ENCODE measurements around the gene ASH1L. TPM values are rescaled to one million over a fixed set of nuclear protein-coding genes. Genes with fewer than 3 reads are reported as not detected.
"Not testable (repeated sequence)": the region's sequence is repeated elsewhere in the genome, so short reads cannot be mapped to it uniquely, and the experiment has no call there.

ASH1L gene
- total RNA-seq, 4 donors from 2014 or later, result 58.3 to 101 (median 73.8) TPM

- Histone ChIP-seq H3K9me3 (no peaks in the 10 kb centered on the region), H3K36me3 (peaks cover 0 to 94% (median 0%) of the 10 kb centered on the region in 3 donors), H3K4me1 (no peaks in the 10 kb centered on the region), H3K4me3 (no peak overlapping the region), H3K27me3 (no peaks in the 10 kb centered on the region), H3K27ac (no peak overlapping the region)
- DNase-seq, result no peak
- TF ChIP-seq POLR2A (IDR thresholded peaks at IDR 0.05), result no peak
- TF ChIP-seq, protein P1, sequence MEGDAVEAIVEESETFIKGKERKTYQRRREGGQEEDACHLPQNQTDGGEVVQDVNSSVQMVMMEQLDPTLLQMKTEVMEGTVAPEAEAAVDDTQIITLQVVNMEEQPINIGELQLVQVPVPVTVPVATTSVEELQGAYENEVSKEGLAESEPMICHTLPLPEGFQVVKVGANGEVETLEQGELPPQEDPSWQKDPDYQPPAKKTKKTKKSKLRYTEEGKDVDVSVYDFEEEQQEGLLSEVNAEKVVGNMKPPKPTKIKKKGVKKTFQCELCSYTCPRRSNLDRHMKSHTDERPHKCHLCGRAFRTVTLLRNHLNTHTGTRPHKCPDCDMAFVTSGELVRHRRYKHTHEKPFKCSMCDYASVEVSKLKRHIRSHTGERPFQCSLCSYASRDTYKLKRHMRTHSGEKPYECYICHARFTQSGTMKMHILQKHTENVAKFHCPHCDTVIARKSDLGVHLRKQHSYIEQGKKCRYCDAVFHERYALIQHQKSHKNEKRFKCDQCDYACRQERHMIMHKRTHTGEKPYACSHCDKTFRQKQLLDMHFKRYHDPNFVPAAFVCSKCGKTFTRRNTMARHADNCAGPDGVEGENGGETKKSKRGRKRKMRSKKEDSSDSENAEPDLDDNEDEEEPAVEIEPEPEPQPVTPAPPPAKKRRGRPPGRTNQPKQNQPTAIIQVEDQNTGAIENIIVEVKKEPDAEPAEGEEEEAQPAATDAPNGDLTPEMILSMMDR (IDR thresholded peaks at IDR 0.05), result no peak
Observed at GRCh38 chr1:155352631-155353030, 210.0 kb downstream of the ASH1L start.

DNA sequence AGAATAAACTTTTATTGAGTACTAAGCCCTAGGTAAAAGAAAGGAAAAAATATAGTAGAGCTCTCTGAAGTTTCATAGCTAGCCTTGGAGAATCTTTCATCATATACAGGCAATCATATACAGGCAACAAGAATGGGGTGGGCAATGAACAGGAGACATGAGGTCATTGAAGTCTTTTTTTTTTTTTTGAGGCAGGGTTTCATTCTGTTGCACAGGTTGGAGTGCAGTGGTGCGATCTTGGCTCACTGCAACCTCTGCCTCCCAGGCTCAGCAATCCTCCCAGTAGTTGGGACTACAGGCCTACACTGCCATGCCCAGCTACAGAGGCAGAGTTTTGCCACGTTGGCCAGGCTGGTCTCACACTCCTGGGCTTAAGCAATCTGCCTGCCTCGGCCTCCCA lies 219.8 kb downstream of the ASH1L start:
- no peak for DNase-seq
- H3K27me3 ChIP-seq, result no peaks in the 10 kb centered on the region
- no peak for TF ChIP-seq POLR2A (IDR thresholded peaks at IDR 0.05)
- TF ChIP-seq, protein P1 (IDR thresholded peaks at IDR 0.05), result no peak
- no peak overlapping the region for H3K27ac ChIP-seq
- H3K4me3 ChIP-seq, result no peak overlapping the region
- no peaks in the 10 kb centered on the region for H3K4me1 ChIP-seq
- peaks cover 0 to 99% (median 2%) of the 10 kb centered on the region in 3 donors for H3K36me3 ChIP-seq
- no peaks in the 10 kb centered on the region for H3K9me3 ChIP-seq

DNA sequence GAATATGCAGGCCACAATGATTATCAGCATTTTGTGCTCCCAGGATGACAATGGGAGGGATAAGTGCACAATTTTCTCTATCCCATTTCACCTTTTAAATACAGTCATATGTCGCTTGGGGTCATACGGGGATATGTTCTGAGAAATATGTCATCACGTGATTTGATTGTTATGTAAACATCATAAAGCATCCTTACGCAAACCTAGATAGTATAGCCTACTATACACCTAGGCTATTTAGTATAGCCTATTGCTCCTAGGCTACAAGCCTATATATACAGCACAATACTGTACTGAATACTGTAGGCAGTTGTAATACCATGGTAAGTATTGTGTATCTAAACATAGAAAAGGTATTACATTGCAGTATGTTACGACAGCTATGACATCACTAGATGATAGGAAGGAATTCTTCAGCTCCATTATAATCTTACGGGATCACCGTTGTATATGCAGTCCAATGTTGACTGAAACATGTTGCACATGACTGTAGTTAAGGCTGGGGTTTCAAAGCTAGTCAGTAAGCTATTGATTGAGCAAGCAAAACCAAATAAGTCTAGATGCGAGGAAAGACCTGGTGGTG lies 223.0 kb downstream of the ASH1L start:
- Histone ChIP-seq H3K4me3 (no peak overlapping the region), H3K9me3 (no peaks in the 10 kb centered on the region), H3K27ac (no peak overlapping the region), H3K27me3 (no peaks in the 10 kb centered on the region), H3K36me3 (peaks cover 0 to 95% (median 2%) of the 10 kb centered on the region in 3 donors), H3K4me1 (no peaks in the 10 kb centered on the region)
- DNase-seq, result no peak
- TF ChIP-seq, protein P1 (IDR thresholded peaks at IDR 0.05), result no peak
- TF ChIP-seq POLR2A (IDR thresholded peaks at IDR 0.05), result no peak

- no peaks in the 10 kb centered on the region for H3K27me3 ChIP-seq
- H3K36me3 ChIP-seq, result peaks cover 0 to 77% (median 0%) of the 10 kb centered on the region in 3 donors
- no peaks in the 10 kb centered on the region for H3K4me1 ChIP-seq
- H3K4me3 ChIP-seq, result no peak overlapping the region
- DNase-seq, result no peak
- no peaks in the 10 kb centered on the region for H3K9me3 ChIP-seq
- H3K27ac ChIP-seq, result no peak overlapping the region
- TF ChIP-seq POLR2A (IDR thresholded peaks at IDR 0.05), result no peak
- TF ChIP-seq, protein P1 (IDR thresholded peaks at IDR 0.05), result no peak
Observed at GRCh38 chr1:155334962-155335361, 227.6 kb downstream of the ASH1L start.

GRCh38 chr1:155329980-155330598 lies 232.5 kb downstream of the ASH1L start:
- Histone ChIP-seq H3K27ac (no peak overlapping the region), H3K4me3 (no peak overlapping the region), H3K9me3 (no peaks in the 10 kb centered on the region), H3K27me3 (no peaks in the 10 kb centered on the region), H3K4me1 (peaks cover 0 to 10% (median 0%) of the 10 kb centered on the region in 4 donors), H3K36me3 (peaks cover 0 to 70% (median 0%) of the 10 kb centered on the region in 3 donors)
- DNase-seq, result no peak
- TF ChIP-seq POLR2A (IDR thresholded peaks at IDR 0.05), result no peak
- TF ChIP-seq, protein P1 (IDR thresholded peaks at IDR 0.05), result no peak

DNA sequence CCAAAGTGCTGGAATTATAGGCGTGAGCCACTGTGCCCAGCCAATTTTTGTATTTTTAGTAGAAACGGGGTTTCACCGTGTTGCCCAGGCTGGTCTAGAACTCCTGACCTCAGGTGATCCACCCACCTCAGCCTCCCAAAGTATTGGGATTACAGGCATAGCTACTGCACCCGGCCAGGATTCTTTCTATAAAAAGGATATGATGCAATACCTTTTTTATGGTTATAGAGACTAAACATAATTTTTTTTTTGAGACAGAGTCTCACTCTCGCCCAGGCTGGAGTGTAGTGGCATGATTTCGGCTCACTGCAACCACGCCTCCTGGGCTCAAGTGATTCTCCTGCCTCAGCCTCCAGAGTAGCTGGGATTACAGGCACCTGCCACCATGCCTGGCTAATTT lies 233.7 kb downstream of the ASH1L start:
- not testable (repeated sequence) for H3K27me3 ChIP-seq, H3K27ac ChIP-seq, H3K4me3 ChIP-seq, H3K9me3 ChIP-seq, DNase-seq
- Histone ChIP-seq H3K36me3 (peaks cover 0 to 61% (median 0%) of the 10 kb centered on the region in 3 donors), H3K4me1 (peaks cover 0 to 11% (median 0%) of the 10 kb centered on the region in 4 donors)

Data from Peyer's patch (tissue), 4 donors.